ENCODE results near the gene SPINK6.

DNA sequence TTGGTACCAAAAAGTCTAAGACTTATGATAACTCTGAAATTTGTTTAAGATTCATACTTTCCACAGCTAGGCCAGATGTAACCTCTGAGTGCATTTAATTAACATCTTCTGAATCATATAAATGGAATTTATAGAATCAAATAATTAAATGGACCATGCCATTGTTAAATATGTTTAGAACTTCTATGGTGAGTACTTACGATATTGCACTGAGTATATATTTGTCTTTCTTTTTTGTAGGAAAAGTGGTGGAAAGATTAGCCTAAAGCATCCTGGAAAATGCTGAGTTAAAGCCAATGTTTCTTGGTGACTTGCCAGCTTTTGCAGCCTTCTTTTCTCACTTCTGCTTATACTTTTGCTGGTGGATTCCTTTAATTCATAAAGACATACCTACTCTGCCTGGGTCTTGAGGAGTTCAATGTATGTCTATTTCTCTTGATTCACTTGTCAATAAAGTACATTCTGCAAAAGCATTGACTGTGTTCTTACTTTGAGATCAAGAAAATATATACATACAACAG lies 11.9 kb downstream of the SPINK6 start:
- TF ChIP-seq, protein P1, sequence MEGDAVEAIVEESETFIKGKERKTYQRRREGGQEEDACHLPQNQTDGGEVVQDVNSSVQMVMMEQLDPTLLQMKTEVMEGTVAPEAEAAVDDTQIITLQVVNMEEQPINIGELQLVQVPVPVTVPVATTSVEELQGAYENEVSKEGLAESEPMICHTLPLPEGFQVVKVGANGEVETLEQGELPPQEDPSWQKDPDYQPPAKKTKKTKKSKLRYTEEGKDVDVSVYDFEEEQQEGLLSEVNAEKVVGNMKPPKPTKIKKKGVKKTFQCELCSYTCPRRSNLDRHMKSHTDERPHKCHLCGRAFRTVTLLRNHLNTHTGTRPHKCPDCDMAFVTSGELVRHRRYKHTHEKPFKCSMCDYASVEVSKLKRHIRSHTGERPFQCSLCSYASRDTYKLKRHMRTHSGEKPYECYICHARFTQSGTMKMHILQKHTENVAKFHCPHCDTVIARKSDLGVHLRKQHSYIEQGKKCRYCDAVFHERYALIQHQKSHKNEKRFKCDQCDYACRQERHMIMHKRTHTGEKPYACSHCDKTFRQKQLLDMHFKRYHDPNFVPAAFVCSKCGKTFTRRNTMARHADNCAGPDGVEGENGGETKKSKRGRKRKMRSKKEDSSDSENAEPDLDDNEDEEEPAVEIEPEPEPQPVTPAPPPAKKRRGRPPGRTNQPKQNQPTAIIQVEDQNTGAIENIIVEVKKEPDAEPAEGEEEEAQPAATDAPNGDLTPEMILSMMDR (conservative IDR thresholded peaks at IDR 0.05; ENCODE audit: low read depth, low read length), result no peak
- TF ChIP-seq MAZ (IDR thresholded peaks at IDR 0.05; ENCODE audit: borderline replicate concordance, low read depth, low read length), result no peak
- TF ChIP-seq RAD21 (IDR thresholded peaks at IDR 0.05; ENCODE audit: low read length), result no peak
- no peak for TF ChIP-seq BHLHE40 (IDR thresholded peaks at IDR 0.05; ENCODE audit: low read depth, low read length)
- no peak for TF ChIP-seq RFX5 (IDR thresholded peaks at IDR 0.05; ENCODE audit: low read depth, low read length)
- no peak for TF ChIP-seq SMC3 (IDR thresholded peaks at IDR 0.05; ENCODE audit: low read depth, low read length)
- TF ChIP-seq POLR2A (IDR thresholded peaks at IDR 0.05; ENCODE audit: low read depth, low read length), result no peak
- no peak for TF ChIP-seq CEBPB (IDR thresholded peaks at IDR 0.05; ENCODE audit: low read depth, low read length)
- TF ChIP-seq USF2 (IDR thresholded peaks at IDR 0.05; ENCODE audit: low read depth, low read length), result no peak
- TF ChIP-seq NFE2L2 (IDR thresholded peaks at IDR 0.05; ENCODE audit: low read depth, low read length), result no peak
- no peak for TF ChIP-seq RCOR1 (IDR thresholded peaks at IDR 0.05; ENCODE audit: insufficient replicate concordance, low read length)
- TF ChIP-seq, protein P2, sequence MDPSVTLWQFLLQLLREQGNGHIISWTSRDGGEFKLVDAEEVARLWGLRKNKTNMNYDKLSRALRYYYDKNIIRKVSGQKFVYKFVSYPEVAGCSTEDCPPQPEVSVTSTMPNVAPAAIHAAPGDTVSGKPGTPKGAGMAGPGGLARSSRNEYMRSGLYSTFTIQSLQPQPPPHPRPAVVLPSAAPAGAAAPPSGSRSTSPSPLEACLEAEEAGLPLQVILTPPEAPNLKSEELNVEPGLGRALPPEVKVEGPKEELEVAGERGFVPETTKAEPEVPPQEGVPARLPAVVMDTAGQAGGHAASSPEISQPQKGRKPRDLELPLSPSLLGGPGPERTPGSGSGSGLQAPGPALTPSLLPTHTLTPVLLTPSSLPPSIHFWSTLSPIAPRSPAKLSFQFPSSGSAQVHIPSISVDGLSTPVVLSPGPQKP (IDR thresholded peaks at IDR 0.05; ENCODE audit: borderline replicate concordance, low read depth, low read length), result no peak
- TF ChIP-seq MXI1 (IDR thresholded peaks at IDR 0.05; ENCODE audit: borderline replicate concordance, low read depth, low read length), result no peak
- TF ChIP-seq CHD1 (IDR thresholded peaks at IDR 0.05; ENCODE audit: low read depth, low read length), result no peak

All from IMR-90 (cell line).